NCI-H2107 treated with DMSO at 0.1 percent for 48 hours (cell line): Measurements from ENCODE around the gene USP51.
A peak's percentile ranks its signal among the peaks of the same experiment; 100 is the strongest.
"Not testable (repeated sequence)": the region's sequence is repeated elsewhere in the genome, so short reads cannot be mapped to it uniquely, and the experiment has no call there.

Experiments
- DNase-seq: peaks from one replicate; lab custom pipeline; 2025; ENCODE audit not compliant: unreplicated experiment; lab: John Stamatoyannopoulos, UW

Gene USP51

GRCh38 chrX:55489314-55490009 lies at the start of gene USP51:
TSS of gene USP51 (minus strand) at chrX:55489848. CDS start at chrX:55488939, 909 bp downstream.
- peak; percentile 39 for DNase-seq

- no peak for DNase-seq
These were observed 34.8 kb upstream of the USP51 start for GRCh38 chrX:55524487-55524886.

GRCh38 chrX:55523356-55523755 lies 33.7 kb upstream of the USP51 start:
- no peak for DNase-seq

GRCh38 chrX:55522596-55523276 lies 33.1 kb upstream of the USP51 start:
- DNase-seq, result no peak

- no peak for DNase-seq
These were observed 32.0 kb upstream of the USP51 start for GRCh38 chrX:55521687-55522086.

- DNase-seq, result not testable (repeated sequence)
These were observed 27.3 kb upstream of the USP51 start for GRCh38 chrX:55516794-55517481.

GRCh38 chrX:55513045-55513737 lies 23.5 kb upstream of the USP51 start:
- DNase-seq, result not testable (repeated sequence)

GRCh38 chrX:55508410-55509152 lies 18.9 kb upstream of the USP51 start:
- not testable (repeated sequence) for DNase-seq

GRCh38 chrX:55507699-55508098 lies 18.1 kb upstream of the USP51 start:
- not testable (repeated sequence) for DNase-seq

- DNase-seq, result not testable (repeated sequence)
These were observed 17.4 kb upstream of the USP51 start for GRCh38 chrX:55507010-55507409.

GRCh38 chrX:55490974-55491373 lies 1.3 kb upstream of the USP51 start:
- no peak for DNase-seq

GRCh38 chrX:55490121-55490520 lies 473 bp upstream of the USP51 start:
- no peak for DNase-seq

GRCh38 chrX:55488593-55489313 lies 895 bp downstream of the USP51 start:
- peak; percentile 39 for DNase-seq

GRCh38 chrX:55488006-55488592 lies 1.5 kb downstream of the USP51 start:
- DNase-seq, result no peak

GRCh38 chrX:55487143-55487542 lies 2.5 kb downstream of the USP51 start:
- no peak for DNase-seq

GRCh38 chrX:55486736-55487135 lies 2.9 kb downstream of the USP51 start:
- no peak for DNase-seq

GRCh38 chrX:55484948-55485347 lies 4.7 kb downstream of the USP51 start:
- DNase-seq, result no peak

- DNase-seq, result no peak
These were observed 9.1 kb downstream of the USP51 start for GRCh38 chrX:55480390-55481062.

- not testable (repeated sequence) for DNase-seq
These were observed 9.7 kb downstream of the USP51 start for GRCh38 chrX:55479956-55480355.
